Stimulated activated CD8-positive, alpha-beta memory T cell treated with anti-CD3 and anti-CD28 coated beads, Interleukin-2, amount 100 ng/mL, for 48 hours (primary cell): Measurements from ENCODE around the gene LGALS9B.
"Not testable (repeated sequence)": the region's sequence is repeated elsewhere in the genome, so short reads cannot be mapped to it uniquely, and the experiment has no call there.

Experiments used
- DNase-seq, 2 donors: peaks; one replicate each; pipeline ENCODE4 v3.0.0-alpha.2; 2020; ENCODE audit warnings: low read depth in 2 of 2

LGALS9B gene

GRCh38 chr17:20467447-20467846, at the start of gene LGALS9B:
Gene LGALS9B, minus strand, starts transcription at chr17:20467539. Its CDS starts 69 bp downstream, at chr17:20467470.
- not testable (repeated sequence) for DNase-seq

DNA sequence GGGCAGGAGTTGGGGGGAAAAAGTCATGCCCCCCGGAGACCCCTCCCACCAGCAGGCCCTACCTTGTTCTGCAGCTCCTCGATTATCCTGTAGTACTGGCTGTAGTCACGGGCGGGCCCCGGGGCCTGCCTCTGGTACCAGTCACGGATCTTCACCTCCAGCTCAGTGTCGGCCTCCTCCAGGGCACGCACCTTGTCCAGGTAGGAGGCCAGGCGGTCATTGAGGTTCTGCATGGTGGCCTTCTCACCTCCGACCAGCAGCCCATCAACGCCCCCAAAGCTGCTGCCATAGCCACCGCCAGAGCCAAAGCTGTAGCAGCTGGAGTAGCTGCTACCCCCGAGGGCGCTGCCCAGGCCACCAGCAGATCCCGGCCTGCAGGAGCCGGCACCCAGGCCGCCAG, 49.6 kb upstream of the LGALS9B start:
- not testable (repeated sequence) for DNase-seq

DNA sequence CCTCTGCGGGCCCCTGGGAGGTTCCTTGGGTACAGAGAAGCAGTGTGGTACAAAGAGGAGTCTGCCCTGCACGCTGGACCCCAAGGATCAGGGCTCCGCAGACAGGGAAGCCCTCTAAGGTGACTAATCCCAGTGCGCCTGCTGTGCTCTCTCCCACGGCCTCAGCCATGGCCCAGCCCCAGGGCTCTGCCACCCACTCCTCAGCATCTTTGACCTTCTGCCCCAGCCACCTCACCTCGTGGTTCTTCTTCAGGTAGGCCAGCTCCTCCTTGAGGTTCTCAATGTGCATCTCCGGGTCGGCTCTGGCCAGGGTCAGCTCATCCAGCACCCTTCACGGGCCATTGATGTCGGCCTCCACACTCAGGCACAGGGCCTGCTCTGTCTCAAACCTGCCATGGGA, 47.8 kb upstream of the LGALS9B start:
- not testable (repeated sequence) for DNase-seq

GRCh38 chr17:20513539-20513938, 46.2 kb upstream of the LGALS9B start:
- not testable (repeated sequence) for DNase-seq

GRCh38 chr17:20512378-20512777, 45.0 kb upstream of the LGALS9B start:
- DNase-seq, result not testable (repeated sequence)

DNA sequence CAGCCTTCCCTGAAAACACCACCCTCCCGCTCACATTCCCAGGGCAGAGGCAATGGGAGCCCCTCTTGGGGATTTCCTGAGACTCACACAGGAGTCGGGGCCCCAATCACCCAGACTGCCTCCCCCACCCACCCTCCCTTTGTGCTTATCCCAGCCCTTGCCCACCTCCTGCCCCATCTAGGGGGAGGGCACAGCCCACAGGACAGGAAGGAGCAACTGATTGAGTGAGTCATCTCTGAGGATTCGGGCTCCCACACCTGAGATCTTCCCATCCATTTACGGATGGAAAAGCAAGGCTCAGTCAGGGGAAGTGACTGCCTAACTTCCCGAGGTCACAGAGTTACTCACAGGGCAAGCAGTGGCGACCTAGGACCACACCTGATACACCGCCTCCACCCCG, 44.4 kb upstream of the LGALS9B start:
- not testable (repeated sequence) for DNase-seq

GRCh38 chr17:20505333-20505732, 38.0 kb upstream of the LGALS9B start:
- not testable (repeated sequence) for DNase-seq

GRCh38 chr17:20504388-20505066, 37.2 kb upstream of the LGALS9B start:
- not testable (repeated sequence) for DNase-seq

DNA sequence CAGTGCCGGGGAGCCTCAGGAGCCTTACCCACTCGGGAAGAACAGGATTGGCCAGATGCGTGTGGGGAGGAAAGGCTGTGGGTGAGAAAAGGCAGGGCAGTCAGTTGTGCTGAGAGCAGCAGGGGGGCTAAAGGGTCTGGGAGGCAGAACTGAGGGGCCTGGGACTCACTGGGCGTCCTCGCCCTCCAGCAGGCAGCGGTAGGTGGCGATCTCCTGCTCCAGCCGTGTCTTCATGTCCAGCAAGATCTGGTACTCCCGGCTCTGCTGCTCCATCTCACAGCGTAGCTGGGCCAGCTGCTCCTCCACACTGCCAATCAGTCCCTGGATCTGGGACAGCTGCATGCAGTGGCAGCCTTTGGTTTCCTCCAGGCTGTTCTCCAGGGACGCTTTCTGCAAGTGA, 34.6 kb upstream of the LGALS9B start:
- not testable (repeated sequence) for DNase-seq

GRCh38 chr17:20500346-20500745, 33.0 kb upstream of the LGALS9B start:
- not testable (repeated sequence) for DNase-seq

GRCh38 chr17:20495420-20495819, 28.1 kb upstream of the LGALS9B start:
- DNase-seq, result not testable (repeated sequence)

- not testable (repeated sequence) for DNase-seq
Observed at GRCh38 chr17:20494735-20495134, 27.4 kb upstream of the LGALS9B start.

DNA sequence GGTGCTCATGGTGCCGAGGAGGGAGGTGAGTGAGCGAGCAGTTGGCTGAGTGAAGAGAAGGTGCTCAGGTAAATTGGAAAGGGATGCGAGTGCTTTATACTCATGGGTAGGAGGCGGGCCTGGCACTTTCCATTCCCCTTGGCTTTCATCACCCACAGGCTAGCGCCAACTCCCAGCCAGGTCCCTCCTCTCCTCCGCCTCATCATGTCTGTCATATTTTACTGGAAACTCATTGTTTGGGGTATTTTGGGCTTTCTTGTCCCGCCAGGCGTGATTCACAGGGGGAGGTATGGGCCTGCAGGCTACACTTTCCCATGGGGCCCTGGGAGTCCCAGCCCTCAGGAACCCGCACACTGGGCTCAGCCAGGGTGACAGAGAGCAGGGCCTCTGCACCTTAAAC, 26.8 kb upstream of the LGALS9B start:
- not testable (repeated sequence) for DNase-seq

- DNase-seq, result not testable (repeated sequence)
Observed at GRCh38 chr17:20492971-20493370, 25.6 kb upstream of the LGALS9B start.

DNA sequence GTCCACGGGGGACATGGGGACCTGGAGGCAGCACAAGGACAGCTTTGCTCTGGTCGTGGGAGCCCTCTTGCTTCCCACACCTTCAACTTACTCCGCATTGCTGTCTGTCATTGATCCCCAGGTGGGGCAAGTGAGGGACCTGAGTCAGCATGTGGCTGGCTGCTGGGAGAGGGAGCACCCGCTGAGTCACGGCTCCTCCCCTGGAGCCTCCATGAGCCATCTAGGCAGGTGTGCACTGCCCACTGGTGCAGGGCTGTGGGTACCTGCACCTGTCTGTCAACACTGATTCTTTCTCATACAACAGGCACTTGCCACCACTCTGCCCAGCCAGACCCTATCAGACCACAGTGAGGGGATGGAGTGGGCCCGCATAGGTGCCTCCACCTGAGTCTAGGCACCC, 24.8 kb upstream of the LGALS9B start:
- DNase-seq, result not testable (repeated sequence)

DNA sequence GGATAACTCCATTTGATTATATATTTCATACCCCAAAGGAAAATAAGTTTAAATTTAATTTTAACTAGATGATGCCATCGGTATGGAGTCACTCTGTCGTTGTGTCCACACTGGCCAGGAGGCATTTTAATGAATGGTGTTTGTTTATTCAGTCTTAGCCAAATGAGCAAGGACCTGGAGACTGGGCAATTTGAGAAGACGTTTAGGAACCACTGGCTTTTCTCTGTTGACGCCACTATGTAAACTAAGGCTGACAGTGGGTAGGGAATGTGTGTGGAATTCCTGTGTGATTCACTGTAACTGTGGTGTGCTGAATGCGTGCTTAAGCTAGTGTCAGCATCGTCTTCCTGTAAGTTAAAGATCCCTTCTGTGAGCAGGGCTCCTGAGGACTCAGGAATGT, 17.6 kb upstream of the LGALS9B start:
- not testable (repeated sequence) for DNase-seq

GRCh38 chr17:20479889-20480591, 12.7 kb upstream of the LGALS9B start:
- not testable (repeated sequence) for DNase-seq

DNA sequence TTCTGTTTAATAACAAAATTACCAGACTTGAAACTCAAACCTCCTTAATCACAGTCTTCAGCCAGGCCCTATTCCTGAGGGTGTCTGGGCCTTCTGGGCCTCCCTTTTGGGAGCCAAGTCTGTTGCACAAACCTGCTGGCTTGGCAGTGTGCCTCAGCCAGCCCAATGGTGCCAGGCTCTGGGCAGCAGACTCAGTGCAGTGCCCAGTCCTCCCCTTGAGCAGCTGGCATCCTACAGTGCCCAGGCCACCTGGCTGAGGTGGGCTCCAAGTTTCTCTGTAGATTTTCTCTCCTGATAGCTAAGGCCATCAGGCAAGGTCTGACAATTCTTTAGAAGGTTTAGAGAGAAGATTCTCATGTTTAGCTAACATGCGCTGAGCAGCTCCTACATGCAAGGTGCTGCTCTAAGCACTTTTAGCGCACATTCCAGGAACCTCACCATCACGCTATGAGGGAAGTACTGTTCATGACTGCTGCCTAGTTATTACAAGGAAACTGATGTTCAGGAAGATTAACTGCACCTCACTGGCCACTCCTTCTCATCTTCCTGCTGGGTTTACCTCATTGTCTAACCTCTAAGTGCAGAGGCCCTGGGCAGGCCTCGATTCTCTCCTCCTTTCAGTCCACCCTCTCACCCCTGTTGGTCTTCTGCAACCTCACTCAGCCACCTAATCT, 10.2 kb upstream of the LGALS9B start:
- DNase-seq, result not testable (repeated sequence)

DNA sequence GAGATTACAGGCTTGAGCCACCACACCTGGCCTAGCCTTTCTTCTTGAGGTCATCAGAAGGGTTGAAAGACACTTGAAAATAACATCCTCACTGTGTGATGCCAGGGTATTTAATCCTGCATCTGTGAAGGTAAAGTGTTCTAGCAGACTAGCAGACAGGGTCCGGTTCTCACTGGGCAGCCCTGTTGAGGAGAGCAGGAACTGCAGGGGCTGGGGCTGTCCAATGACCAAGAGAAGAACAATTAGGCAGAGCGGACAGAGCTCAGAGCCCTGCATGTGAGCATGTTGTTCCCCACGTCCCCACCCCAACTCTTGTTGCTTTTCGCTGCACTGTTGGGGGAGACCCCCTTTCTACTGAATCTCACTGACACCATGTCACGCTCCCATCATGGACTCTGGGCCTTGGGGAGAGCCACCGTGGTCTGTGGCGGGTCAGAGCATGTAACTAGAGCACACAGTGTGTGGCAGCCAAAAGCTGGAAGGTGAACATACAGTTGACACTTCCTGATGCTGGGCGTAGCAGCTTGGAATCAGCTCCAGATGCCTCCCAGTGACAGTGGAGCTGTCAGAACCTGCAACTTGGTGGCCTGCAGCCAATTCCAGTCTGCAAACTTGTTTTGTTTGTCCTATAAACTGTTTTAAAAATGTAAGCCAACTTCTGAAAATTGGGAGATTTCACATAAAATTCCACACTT, 7.9 kb upstream of the LGALS9B start:
- not testable (repeated sequence) for DNase-seq

DNA sequence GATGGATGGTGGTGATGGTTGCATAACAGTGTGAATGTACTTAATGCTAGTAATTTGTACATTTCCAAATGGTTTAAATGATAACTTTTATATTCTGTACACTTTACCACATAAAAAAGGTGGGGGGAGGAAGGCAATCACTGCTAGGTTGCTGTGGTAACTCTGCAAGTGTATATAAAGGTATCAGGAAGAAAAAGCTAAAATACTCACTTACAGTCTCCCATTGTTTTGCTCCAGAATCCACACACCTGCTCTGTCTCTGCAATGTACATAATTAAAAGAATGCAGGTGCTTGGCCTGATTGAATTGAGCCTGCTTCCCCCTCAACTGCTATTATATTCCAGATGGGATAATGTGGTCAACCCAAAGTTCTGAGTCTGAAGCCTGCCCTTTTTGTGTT, 6.7 kb upstream of the LGALS9B start:
- DNase-seq, result not testable (repeated sequence)

DNA sequence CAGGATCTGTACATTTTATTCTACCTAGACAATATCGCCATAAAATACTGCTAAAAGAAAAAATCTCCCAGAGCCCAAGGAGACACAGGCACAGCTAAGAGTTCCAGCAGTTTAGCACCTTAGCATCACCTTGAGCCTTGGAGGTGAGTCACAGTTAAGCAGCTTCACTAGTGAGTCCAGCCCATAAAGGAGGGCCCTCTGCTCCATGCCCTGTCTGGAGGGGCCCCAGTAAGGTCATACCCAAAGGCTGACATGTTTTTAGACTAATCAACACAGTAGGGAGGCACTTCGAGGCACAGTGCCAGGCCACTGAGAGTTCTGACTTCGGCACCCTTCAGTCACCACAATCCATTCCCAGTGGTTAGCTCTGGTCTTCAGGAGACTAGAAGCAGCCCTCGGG, 2.6 kb upstream of the LGALS9B start:
- DNase-seq, result not testable (repeated sequence)

- not testable (repeated sequence) for DNase-seq
Observed at GRCh38 chr17:20469107-20469506, 1.8 kb upstream of the LGALS9B start.
